ENCODE data around the gene RRBP1.
"Not testable (repeated sequence)": the region's sequence is repeated elsewhere in the genome, so short reads cannot be mapped to it uniquely, and the experiment has no call there.

RRBP1 gene

DNA sequence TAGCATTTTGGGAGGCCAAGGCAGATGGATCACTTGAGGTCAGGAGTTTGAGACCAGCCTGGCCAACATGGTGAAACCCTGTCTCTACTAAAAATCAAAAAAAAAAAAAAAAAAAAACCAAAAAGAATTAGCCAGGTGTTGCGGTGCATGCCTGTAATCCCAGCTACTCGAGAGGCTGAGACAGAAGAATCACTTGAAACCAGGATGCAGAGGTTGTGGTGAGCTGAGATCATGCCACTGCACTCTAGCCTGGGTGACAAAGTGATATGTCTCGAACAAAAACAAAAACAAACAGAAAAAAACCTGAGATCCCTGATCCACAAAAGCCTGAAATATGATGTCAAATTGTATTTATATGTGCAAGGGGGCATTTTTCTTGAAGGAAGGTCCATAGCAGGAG lies 25.9 kb upstream of the RRBP1 start:
- DNase-seq = not testable (repeated sequence)

- no peak for DNase-seq
Measured at GRCh38 chr20:17706632-17707031, 24.6 kb upstream of the RRBP1 start.

DNA sequence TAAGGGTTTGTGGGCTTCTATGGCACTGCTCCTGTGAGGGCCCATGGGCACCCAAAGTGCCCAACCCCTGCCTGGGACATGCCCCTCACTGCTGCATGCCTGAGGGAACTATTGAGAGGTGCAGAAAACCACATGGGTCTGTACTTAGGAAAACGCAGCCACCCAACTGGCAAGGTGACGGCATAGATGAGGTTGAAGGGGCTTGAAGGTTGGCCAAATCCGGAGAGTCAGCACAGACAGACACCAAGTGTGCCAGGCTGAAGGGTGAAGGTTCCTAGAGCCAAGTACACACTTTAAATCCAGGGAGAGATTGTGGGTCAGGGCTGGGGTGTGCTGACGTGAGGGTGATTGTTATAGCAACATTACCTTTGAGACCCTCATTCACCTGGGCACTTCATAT lies 23.9 kb upstream of the RRBP1 start:
- no peak for DNase-seq

GRCh38 chr20:17704589-17705317 lies 22.7 kb upstream of the RRBP1 start:
- no peak for DNase-seq

- no peak for DNase-seq
Measured at GRCh38 chr20:17701826-17702225, 19.8 kb upstream of the RRBP1 start.

DNA sequence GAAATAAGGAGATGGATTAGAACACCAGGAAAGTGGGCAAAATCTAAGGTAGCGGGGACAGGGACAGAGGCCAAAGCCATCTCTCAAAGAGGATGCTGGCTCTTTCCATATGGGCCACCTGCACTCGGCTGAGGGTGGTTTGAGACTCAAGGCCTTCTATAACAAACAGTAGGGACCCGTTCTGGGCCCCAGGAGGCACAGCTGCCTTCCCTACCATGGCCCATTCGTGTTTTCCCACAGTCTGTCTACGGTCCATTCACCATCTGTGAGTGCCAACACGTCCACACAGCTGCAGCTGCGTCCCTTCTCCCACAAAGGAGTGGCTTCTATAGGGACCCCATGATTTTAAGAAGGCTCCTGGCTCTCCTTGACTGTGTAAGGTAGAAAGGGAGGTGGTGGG lies 18.6 kb upstream of the RRBP1 start:
- DNase-seq = no peak

- no peak for DNase-seq
Measured at GRCh38 chr20:17699931-17700351, 17.9 kb upstream of the RRBP1 start, which contains the start of gene BANF2. Gene BANF2, plus strand, starts transcription at chr20:17699966. Its CDS starts 25,060 bp downstream, at chr20:17725026.

DNA sequence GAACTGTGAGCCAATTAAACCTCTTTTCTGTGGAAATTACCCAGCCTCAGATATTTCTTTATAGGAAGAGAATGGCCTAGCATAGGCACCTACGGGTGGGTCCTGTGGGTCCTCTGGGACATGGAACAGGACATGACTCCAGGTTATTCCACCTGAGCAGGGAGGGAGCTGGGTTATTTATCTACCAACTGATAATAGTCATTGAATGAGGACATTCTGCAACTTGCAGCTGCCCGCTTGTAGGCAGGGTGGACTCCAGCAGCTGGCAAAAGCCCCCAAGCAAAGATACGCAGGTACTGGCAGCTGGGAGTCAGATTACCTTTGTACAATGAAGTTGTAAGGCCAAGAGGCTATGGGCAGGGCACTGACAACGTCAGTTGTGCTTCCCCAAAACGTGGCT lies 16.3 kb upstream of the RRBP1 start:
- DNase-seq = no peak

GRCh38 chr20:17697171-17697570 lies 15.1 kb upstream of the RRBP1 start:
- DNase-seq = no peak

- DNase-seq = no peak
Measured at GRCh38 chr20:17696287-17696686, 14.2 kb upstream of the RRBP1 start.

DNA sequence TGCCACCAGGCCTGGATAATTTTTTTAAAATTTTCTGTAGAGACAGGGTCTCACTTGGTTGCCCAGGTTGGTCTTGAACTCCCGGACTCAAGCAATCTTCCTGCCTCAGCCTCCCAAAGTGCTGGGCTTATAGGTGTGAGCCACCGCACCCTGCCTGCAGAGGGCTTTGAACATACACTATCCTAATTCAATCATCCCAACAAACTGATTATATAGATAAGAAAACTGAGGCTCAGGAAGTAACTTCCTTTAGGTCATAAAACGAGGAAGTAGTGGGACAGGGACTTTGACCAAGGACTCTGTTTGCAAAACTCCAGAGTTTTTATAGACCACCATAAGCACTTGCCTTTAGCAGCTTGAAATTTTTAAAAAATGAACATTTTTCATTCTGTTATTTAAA lies 12.7 kb upstream of the RRBP1 start:
- no peak for DNase-seq

DNA sequence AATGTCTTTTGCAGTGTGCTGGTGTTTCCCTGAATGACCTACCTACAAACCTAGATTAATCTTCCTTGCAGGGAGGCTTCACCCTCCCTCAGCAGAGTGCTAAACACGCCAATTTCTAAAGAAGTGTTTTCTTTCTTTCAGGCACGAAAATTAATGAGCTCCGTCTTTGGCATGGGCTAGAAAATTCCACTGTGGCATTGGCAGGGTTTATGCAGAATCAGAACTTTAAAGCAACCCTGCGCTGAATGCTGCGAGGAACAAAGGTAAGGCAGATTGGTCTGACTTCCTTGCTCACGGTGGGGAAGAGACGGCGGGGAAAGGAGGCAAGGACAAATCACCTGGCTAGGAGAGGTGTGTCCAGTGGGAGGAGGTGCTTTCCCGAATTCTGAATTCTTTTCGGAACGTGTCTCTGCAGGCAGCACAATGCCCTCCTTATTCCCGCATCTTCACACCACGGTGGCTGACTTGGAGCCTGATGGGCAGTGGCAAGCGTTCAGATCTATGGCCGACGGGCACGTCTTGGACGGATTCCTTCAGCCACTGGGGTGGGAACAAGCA lies 11.5 kb upstream of the RRBP1 start:
- no peak for DNase-seq

DNA sequence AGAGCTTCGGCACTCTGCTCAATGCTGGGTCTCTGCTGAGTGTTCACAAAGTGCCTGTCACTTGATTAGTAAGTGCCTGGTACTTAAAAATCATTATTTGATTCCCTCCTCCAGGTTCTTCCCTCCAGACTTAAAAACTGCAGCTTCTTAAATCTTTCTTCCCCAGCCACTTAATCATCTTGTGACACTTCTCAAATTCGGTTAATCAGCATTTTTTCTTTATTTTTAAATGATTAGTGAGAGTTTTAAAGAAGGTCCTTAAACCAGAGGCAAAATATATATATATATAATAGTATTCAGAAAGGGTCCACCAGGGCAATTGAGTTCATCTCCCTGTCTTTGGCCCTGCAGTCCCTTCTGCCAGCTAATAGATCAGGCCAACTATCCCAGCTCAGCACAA lies 9.7 kb upstream of the RRBP1 start:
- DNase-seq = no peak

- DNase-seq = no peak
Measured at GRCh38 chr20:17690144-17690543, 8.1 kb upstream of the RRBP1 start.

- no peak for DNase-seq
Measured at GRCh38 chr20:17688965-17689364, 6.9 kb upstream of the RRBP1 start.

DNA sequence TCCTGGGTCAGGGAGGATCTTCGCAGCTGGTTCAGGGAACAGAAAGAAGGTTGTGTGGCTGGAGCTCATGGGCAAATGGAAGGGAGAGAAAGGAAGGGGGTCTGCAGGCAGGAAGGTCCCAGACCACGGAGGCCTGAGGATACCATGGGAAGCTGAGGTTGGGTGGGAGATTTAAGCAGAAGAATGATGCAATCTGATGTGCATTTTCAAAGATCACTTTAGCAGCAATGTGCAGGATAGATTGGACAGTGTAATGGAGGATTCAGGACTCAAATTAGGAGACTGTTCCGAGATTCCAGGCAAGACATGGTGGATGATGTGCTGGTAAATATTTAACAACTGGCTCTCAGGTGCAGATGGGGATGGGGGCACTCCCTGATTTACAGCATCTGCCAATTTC lies 5.8 kb upstream of the RRBP1 start:
- no peak for DNase-seq

- no peak for DNase-seq
Measured at GRCh38 chr20:17685168-17685567, 3.1 kb upstream of the RRBP1 start.

GRCh38 chr20:17684077-17684888 lies 2.2 kb upstream of the RRBP1 start:
- no peak for DNase-seq

GRCh38 chr20:17683218-17684076 lies 1.4 kb upstream of the RRBP1 start:
- no peak for DNase-seq

DNA sequence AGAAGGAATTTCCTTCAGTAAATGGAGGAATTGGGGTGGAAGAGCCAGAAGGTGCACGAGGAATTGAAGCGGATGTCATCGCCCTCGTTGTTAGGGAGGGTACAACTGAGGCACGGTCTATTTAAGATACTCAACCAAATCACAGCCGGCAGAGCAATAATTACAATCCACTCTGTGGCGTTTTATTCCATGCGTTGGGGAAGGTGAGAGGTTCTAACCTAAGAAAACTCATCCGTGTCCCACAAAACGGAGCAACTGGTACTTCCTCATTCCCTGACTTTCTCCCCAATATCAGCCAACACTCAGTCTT lies 802 bp upstream of the RRBP1 start:
- no peak for DNase-seq

GRCh38 chr20:17681726-17682102 lies 328 bp downstream of the RRBP1 start:
- DNase-seq = no peak

DNA sequence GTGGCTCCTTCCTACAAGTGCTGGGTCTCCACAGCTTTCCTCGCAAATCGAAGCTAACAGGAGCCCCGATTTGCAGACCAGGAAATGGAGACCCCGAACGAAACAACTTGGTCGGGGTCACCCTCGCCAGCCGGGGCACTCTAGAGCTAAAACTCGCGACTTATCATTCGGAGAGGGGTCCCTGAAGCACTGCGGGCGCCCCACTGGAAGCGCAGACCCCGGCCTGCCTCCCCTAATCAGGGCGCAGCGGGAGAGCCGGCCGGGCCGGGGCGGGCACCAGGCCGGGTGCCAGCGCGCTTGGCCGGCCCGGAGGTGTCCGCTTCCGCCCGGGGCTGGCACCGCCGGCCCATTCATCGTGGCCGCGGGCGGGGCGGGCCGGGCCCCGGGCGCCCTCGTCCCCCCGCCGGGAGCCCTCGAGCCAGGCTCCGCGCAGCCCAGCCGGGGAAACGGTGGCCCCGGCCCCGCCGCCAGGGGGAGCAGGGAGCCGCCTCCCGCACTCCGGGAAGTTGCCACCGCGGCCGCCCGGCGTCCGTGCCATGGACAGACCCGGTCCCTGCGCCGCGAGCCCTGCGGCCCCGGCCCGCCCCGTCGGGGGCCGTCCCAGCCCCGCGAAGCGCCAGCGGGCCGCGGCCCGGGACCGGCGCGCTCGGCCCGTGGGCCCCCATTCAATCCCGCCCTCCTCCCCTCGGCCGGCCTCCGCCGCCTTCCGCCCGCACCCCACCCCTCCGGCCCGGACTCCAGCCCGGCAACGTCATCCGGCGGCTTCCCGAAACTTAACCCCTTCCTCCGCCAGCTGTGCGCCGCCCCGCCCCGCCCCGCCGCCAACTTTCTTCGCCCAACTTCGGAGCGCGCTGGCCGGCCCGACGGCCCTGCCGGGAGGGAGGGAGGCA lies 961 bp downstream of the RRBP1 start:
- DNase-seq = peak; percentile 71

Measured in CD4-positive, alpha-beta T cell treated with Interferon gamma for 1 hour (primary cell).